Esophagus squamous epithelium (tissue), 5 donors: ENCODE data around the gene SELENOM. TPM values are rescaled to one million over a fixed set of nuclear protein-coding genes. Genes with fewer than 3 reads are reported as not detected.
"Not testable (repeated sequence)": the region's sequence is repeated elsewhere in the genome, so short reads cannot be mapped to it uniquely, and the experiment has no call there.

Experiments used
- DNase-seq: peaks from one replicate; lab custom pipeline; 2025; lab: John Stamatoyannopoulos, UW
- H3K27ac ChIP-seq, 4 donors: fragments of 200-600 bp; sonication (generic); one replicate each; pipeline ENCODE4 v1.5.1; 2016 to 2019; ENCODE audit warnings: mild to moderate bottlenecking in 1 of 4
- H3K27me3 ChIP-seq, 4 donors: fragments of 200-600 bp; sonication (generic); 1 replicate in 3 of 4; 2 replicates in 1 of 4; pipeline versions ENCODE4 v1.5.1 to v1.6.0; 2017 to 2021; ENCODE audit warnings: antibody characterized with exemption in 1 of 4
- H3K36me3 ChIP-seq, 3 donors: fragments of 200-600 bp; sonication (generic); one replicate each; pipeline ENCODE4 v1.5.1; 2016 to 2019
- H3K4me1 ChIP-seq, 3 donors: fragments of 200-600 bp; sonication (generic); one replicate each; pipeline ENCODE4 v1.5.1; 2017 to 2019
- H3K4me3 ChIP-seq, 4 donors: fragments of 200-600 bp; sonication (generic); 1 replicate in 3 of 4; 2 replicates in 1 of 4; pipeline ENCODE4 v1.5.1; 2016 to 2019; ENCODE audit warnings: mild to moderate bottlenecking in 2 of 4, moderate library complexity in 1 of 4
- H3K9me3 ChIP-seq, 3 donors: fragments of 200-600 bp; sonication (generic); one replicate each; pipeline ENCODE4 v1.5.1; 2016 to 2019
- CTCF ChIP-seq, 6 experiments: fragments of 450-650 bp in 4 of 6; fragments of 200-600 bp in 2 of 6; sonication (generic) in 2 of 6; IDR thresholded peaks; one replicate each; pipeline ENCODE4 v1.5.1; 2016 to 2019; ENCODE audit warnings: antibody characterized with exemption in 6 of 6, mild to moderate bottlenecking in 4 of 6, moderate library complexity in 4 of 6
- POLR2A ChIP-seq, 4 donors: fragments of 450-650 bp; IDR thresholded peaks; one replicate each; pipeline ENCODE4 v1.6.1; 2017; ENCODE audit warnings: antibody characterized with exemption in 4 of 4, mild to moderate bottlenecking in 4 of 4, moderate library complexity in 3 of 4
- WGBS, 2 donors: methylation state at CpG; one replicate each; pipeline ENCODE4 v1.1.5; 2018; 5-methylcytosine and 5-hydroxymethylcytosine counted together
- intact Hi-C: fragments of 100-400 bp; cut with DNase I; formaldehyde crosslinking; loops from one replicate; pipeline ENCODE4 v1.15.0; 2022
- total RNA-seq, 4 donors: library from RNA; depleted of rRNA; stranded (reverse); fragments of >200 nt; gene quantifications; one replicate each; pipeline ENCODE4 v1.1.0, GENCODE V29; 2016
- donor health status: DM: yes; HTN: yes; CAD: no.

SELENOM gene
- total RNA-seq, 4 donors from 2014 or later = 13.3 to 291 (median 67.6) TPM

GRCh38 chr22:31099841-31100761, 7.3 kb downstream of the SELENOM start:
- Histone ChIP-seq H3K36me3 (peaks cover 26 to 78% (median 29%) of the 10 kb centered on the region in 3 donors), H3K9me3 (no peaks in the 10 kb centered on the region), H3K4me3 (no peak overlapping the region), H3K27ac (peak overlapping the region in 3 of 4 donors; percentile 78 to 95 (median 94)), H3K4me1 (peaks cover 12 to 88% (median 25%) of the 10 kb centered on the region in 3 donors), H3K27me3 (no peaks in the 10 kb centered on the region)
- TF ChIP-seq POLR2A (IDR thresholded peaks at IDR 0.05) (no peak), CTCF (IDR thresholded peaks at IDR 0.05) (no peak)
- intact Hi-C loops = no loop called here
- WGBS, 2 donors = 84 to 88% methylated on average over 21 to 32 of the region's 34 CpGs
- DNase-seq = no peak

- Histone ChIP-seq H3K4me1 (peaks cover 12 to 82% (median 25%) of the 10 kb centered on the region in 3 donors), H3K27me3 (no peaks in the 10 kb centered on the region), H3K27ac (peak overlapping the region; percentile 59 to 95 (median 86)), H3K9me3 (no peaks in the 10 kb centered on the region), H3K4me3 (no peak overlapping the region), H3K36me3 (peaks cover 30 to 78% (median 31%) of the 10 kb centered on the region in 3 donors)
- intact Hi-C loops = no loop called here
- TF ChIP-seq CTCF (IDR thresholded peaks at IDR 0.05) (no peak), POLR2A (IDR thresholded peaks at IDR 0.05) (no peak)
- 80 to 87% methylated on average over 1 to 5 of the region's 6 CpGs for WGBS, 2 donors
- no peak for DNase-seq
Observed at GRCh38 chr22:31099386-31099785, 8.0 kb downstream of the SELENOM start.

GRCh38 chr22:31098632-31099110, 8.7 kb downstream of the SELENOM start:
- DNase-seq = no peak
- H3K9me3 ChIP-seq = no peaks in the 10 kb centered on the region
- peak in 1 of 4 donors; percentile 25 for TF ChIP-seq POLR2A (IDR thresholded peaks at IDR 0.05)
- TF ChIP-seq CTCF (IDR thresholded peaks at IDR 0.05) = no peak
- peak overlapping the region; percentile 59 to 95 (median 86) for H3K27ac ChIP-seq
- WGBS, 2 donors = 76% methylated on average over 11 of the region's 36 CpGs; no CpG with 5 or more reads in 1 of the 2 donors
- H3K4me1 ChIP-seq = peaks cover 12 to 78% (median 22%) of the 10 kb centered on the region in 3 donors
- H3K4me3 ChIP-seq = no peak overlapping the region
- intact Hi-C loops = no loop called here
- no peaks in the 10 kb centered on the region for H3K27me3 ChIP-seq
- H3K36me3 ChIP-seq = peaks cover 31 to 78% (median 34%) of the 10 kb centered on the region in 3 donors

GRCh38 chr22:31097941-31098631, 9.3 kb downstream of the SELENOM start:
- H3K4me1 ChIP-seq = peaks cover 12 to 74% (median 16%) of the 10 kb centered on the region in 3 donors
- 73 to 74% methylated on average over 5 to 8 of the region's 10 CpGs for WGBS, 2 donors

GRCh38 chr22:31097539-31097938, 9.8 kb downstream of the SELENOM start:
- WGBS, 2 donors = 83 to 97% methylated on average over 5 of the region's 5 CpGs
- H3K27me3 ChIP-seq, H3K4me3 ChIP-seq, DNase-seq, H3K9me3 ChIP-seq, intact Hi-C loops: not testable (repeated sequence)
- Histone ChIP-seq H3K4me1 (peaks cover 6 to 74% (median 11%) of the 10 kb centered on the region in 3 donors), H3K27ac (peak overlapping the region in 3 of 4 donors; percentile 78 to 95 (median 94)), H3K36me3 (peaks cover 36 to 88% (median 38%) of the 10 kb centered on the region in 3 donors)

More at GRCh38 chr22:31097941-31098631, 9.3 kb downstream of the SELENOM start:
- H3K36me3 ChIP-seq = peaks cover 35 to 83% (median 36%) of the 10 kb centered on the region in 3 donors
- intact Hi-C loops = no loop called here
- TF ChIP-seq POLR2A (IDR thresholded peaks at IDR 0.05) = no peak
- TF ChIP-seq CTCF (IDR thresholded peaks at IDR 0.05) = no peak
- peak overlapping the region; percentile 59 to 95 (median 86) for H3K27ac ChIP-seq
- H3K27me3 ChIP-seq = no peaks in the 10 kb centered on the region
- DNase-seq = no peak
- no peak overlapping the region for H3K4me3 ChIP-seq
- H3K9me3 ChIP-seq = no peaks in the 10 kb centered on the region
